Smooth muscle cell (in vitro differentiated cells): ENCODE data around the gene PCDHA9. TPM values are rescaled to one million over a fixed set of nuclear protein-coding genes. Genes with fewer than 3 reads are reported as not detected.
"Not testable (repeated sequence)": the region's sequence is repeated elsewhere in the genome, so short reads cannot be mapped to it uniquely, and the experiment has no call there.

Experiments used
- DNase-seq: peaks from one replicate; lab custom pipeline; 2025; ENCODE audit not compliant: unreplicated experiment; lab: John Stamatoyannopoulos, UW
- H2AFZ ChIP-seq: fragments of 200-600 bp; sonication (generic); 2 replicates; pipeline ENCODE4 v1.6.0; 2016; ENCODE audit warnings: antibody characterized with exemption, low read depth, mild to moderate bottlenecking
- H3F3A ChIP-seq: fragments of 200-600 bp; sonication (generic); 2 replicates; pipeline ENCODE4 v1.6.0; 2017; ENCODE audit warnings: antibody characterized with exemption, low read depth
- H3K27ac ChIP-seq: fragments of 200-600 bp; sonication (generic); 2 replicates; pipeline ENCODE4 v1.5.1; 2016; ENCODE audit warnings: low read depth, mild to moderate bottlenecking
- H3K27me3 ChIP-seq: fragments of 200-600 bp; sonication (generic); 2 replicates; pipeline ENCODE4 v1.6.1; 2016; ENCODE audit warnings: low read depth, mild to moderate bottlenecking
- H3K36me3 ChIP-seq: fragments of 200-600 bp; sonication (generic); 2 replicates; pipeline ENCODE4 v1.5.1; 2016; ENCODE audit warnings: low read depth
- H3K4me1 ChIP-seq: fragments of 200-600 bp; sonication (generic); 2 replicates; pipeline ENCODE4 v1.5.1; 2016; ENCODE audit warnings: low read depth
- H3K4me2 ChIP-seq: fragments of 200-600 bp; sonication (generic); 2 replicates; pipeline ENCODE4 v1.6.0; 2016; ENCODE audit warnings: mild to moderate bottlenecking
- H3K4me3 ChIP-seq: fragments of 200-600 bp; sonication (generic); 2 replicates; pipeline ENCODE4 v1.5.1; 2016; ENCODE audit warnings: mild to moderate bottlenecking
- H3K79me2 ChIP-seq: fragments of 200-600 bp; sonication (generic); 2 replicates; pipeline ENCODE4 v1.6.0; 2016; ENCODE audit warnings: low read depth, mild to moderate bottlenecking
- H3K9ac ChIP-seq: fragments of 200-600 bp; sonication (generic); 2 replicates; pipeline ENCODE4 v1.6.0; 2016; ENCODE audit warnings: low read depth
- H3K9me3 ChIP-seq: fragments of 200-600 bp; sonication (generic); replicated peaks from 2 replicates; pipeline ENCODE4 v1.5.1; 2016; ENCODE audit warnings: low read depth
- H4K20me1 ChIP-seq: fragments of 200-600 bp; sonication (generic); 2 replicates; pipeline ENCODE4 v1.6.0; 2016; ENCODE audit warnings: low read depth
- CTCF ChIP-seq: fragments of 200-600 bp; sonication (generic); IDR thresholded peaks from 2 replicates; pipeline ENCODE4 v1.5.1; 2017; ENCODE audit warnings: borderline replicate concordance, mild to moderate bottlenecking, antibody characterized with exemption; ENCODE audit not compliant: insufficient read depth, poor library complexity, severe bottlenecking
- WGBS: methylation state at CpG from one replicate; pipeline ENCODE4 v1.1.7; 2016; ENCODE audit warnings: low lambda C conversion rate; 5-methylcytosine and 5-hydroxymethylcytosine counted together
- polyA plus RNA-seq: library from polyadenylated mRNA; unstranded; fragments of >200 nt; fragmentation: Nextera tagmentation; extraction: Ambion mirVana; gene quantifications from 2 replicates; pipeline ENCODE4 v1.2.1, GENCODE V29; 2016
- total RNA-seq: library from RNA; depleted of rRNA; stranded (reverse); fragments of >200 nt; gene quantifications from 2 replicates; pipeline ENCODE4 v1.2.3, GENCODE V29; 2014

Gene PCDHA9
- total RNA-seq (1.7 and 2.1 TPM in 2 replicates), polyA plus RNA-seq (0.27 and 0.43 TPM in 2 replicates)

DNA sequence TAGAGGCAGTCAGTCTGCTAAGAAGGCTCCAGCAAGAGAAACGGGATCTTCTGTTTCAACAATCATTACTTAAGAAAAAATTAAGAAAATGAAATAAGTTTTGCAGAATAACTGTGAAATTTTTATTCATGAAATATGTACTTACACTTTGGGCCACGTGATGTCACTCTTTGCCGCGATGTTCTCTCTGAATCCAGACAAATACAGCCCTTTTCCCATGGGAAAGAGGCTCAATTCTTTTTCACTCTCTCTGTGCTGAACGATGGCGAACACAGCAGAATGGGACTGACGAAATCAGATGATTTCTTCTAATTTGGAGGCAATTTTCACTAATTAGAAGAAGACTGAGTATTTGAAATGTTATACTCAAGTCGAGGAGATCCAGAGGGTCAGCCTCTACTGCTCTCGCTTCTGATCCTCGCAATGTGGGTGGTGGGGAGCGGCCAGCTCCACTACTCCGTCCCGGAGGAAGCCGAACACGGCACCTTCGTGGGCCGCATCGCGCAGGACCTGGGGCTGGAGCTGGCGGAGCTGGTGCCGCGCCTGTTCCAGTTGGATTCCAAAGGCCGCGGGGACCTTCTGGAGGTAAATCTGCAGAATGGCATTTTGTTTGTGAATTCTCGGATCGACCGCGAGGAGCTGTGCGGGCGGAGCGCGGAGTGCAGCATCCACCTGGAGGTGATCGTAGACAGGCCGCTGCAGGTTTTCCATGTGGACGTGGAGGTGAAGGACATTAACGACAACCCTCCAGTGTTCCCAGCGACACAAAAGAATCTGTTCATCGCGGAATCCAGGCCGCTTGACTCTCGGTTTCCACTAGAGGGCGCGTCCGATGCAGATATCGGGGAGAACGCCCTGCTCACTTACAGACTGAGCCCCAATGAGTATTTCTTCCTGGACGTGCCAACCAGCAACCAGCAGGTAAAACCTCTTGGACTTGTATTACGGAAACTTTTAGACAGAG lies at the start of gene PCDHA9:
Gene PCDHA9 (plus strand): TSS at position 244 of the 964 bp plus-strand sequence. CDS start 114 bp downstream, at position 358.
- H4K20me1 ChIP-seq, H3K36me3 ChIP-seq, H3F3A ChIP-seq, H3K27ac ChIP-seq, H3K79me2 ChIP-seq, H3K4me1 ChIP-seq, DNase-seq, H3K9me3 ChIP-seq, H3K27me3 ChIP-seq: not testable (repeated sequence)
- WGBS, result 53% methylated on average over 41 of the region's 48 CpGs
- H3K9ac ChIP-seq, result peak within 1 kb of the TSS; percentile 34
- peak within 1 kb of the TSS; percentile 48 for H3K4me3 ChIP-seq
- H2AFZ ChIP-seq, result peak within 1 kb of the TSS; percentile 72
- peak within 1 kb of the TSS; percentile 79 for H3K4me2 ChIP-seq
- peak; percentile 13 for TF ChIP-seq CTCF

- TF ChIP-seq CTCF, result no peak
- Histone ChIP-seq H3K27me3 (no peaks in the 10 kb centered on the region), H3K9ac (no peak within 1 kb of the TSS), H3F3A (no peaks in the 10 kb centered on the region), H2AFZ (no peak within 1 kb of the TSS), H3K36me3 (peaks cover 8% of the 10 kb centered on the region), H3K4me3 (no peak within 1 kb of the TSS), H3K9me3 (peaks cover 7% of the 10 kb centered on the region), H4K20me1 (no peaks in the 10 kb centered on the region), H3K4me2 (no peak within 1 kb of the TSS), H3K79me2 (no peaks in the 10 kb centered on the region), H3K27ac (no peak within 1 kb of the TSS), H3K4me1 (no peaks in the 10 kb centered on the region)
- WGBS, result 94% methylated on average over 29 of the region's 29 CpGs
- no peak for DNase-seq
Measured at GRCh38 chr5:140800816-140801493, 47.2 kb upstream of the PCDHA9 start, which contains the start of gene PCDHA3. Gene PCDHA3, plus strand, starts transcription at chr5:140801057.

GRCh38 chr5:140801494-140801841 lies 46.7 kb upstream of the PCDHA9 start:
- Histone ChIP-seq H3F3A (no peaks in the 10 kb centered on the region), H3K4me2 (no peak overlapping the region)

GRCh38 chr5:140802381-140802780 lies 45.8 kb upstream of the PCDHA9 start:
- not testable (repeated sequence) for H3K9ac ChIP-seq, H3K4me1 ChIP-seq, H4K20me1 ChIP-seq, H3K79me2 ChIP-seq, H3K4me2 ChIP-seq, DNase-seq, H3K4me3 ChIP-seq, H3K27ac ChIP-seq, H3K36me3 ChIP-seq, H3K27me3 ChIP-seq, H3K9me3 ChIP-seq, H2AFZ ChIP-seq, H3F3A ChIP-seq
- WGBS, result 97% methylated on average over 45 of the region's 45 CpGs

More at GRCh38 chr5:140801494-140801841, 46.7 kb upstream of the PCDHA9 start:
- WGBS, result 95% methylated on average over 16 of the region's 16 CpGs
- Histone ChIP-seq H4K20me1 (no peaks in the 10 kb centered on the region), H3K4me3 (no peak overlapping the region), H3K36me3 (peaks cover 8% of the 10 kb centered on the region), H3K27me3 (no peaks in the 10 kb centered on the region), H3K4me1 (no peaks in the 10 kb centered on the region), H2AFZ (no peak overlapping the region), H3K9ac (no peak overlapping the region), H3K9me3 (peaks cover 7% of the 10 kb centered on the region), H3K27ac (no peak overlapping the region), H3K79me2 (no peaks in the 10 kb centered on the region)
- no peak for TF ChIP-seq CTCF
- no peak for DNase-seq
